Prostate gland (tissue), 2 donors: Measurements from ENCODE around the gene NR0B1. TPM values are rescaled to one million over a fixed set of nuclear protein-coding genes. Genes with fewer than 3 reads are reported as not detected.

Source experiments
- DNase-seq: peaks from one replicate; pipeline ENCODE4 v3.0.0-alpha.2; 2019; ENCODE audit warnings: low spot score
- H3K27ac ChIP-seq, 2 donors: fragments of 200-600 bp; sonication (generic); 2 replicates each; pipeline ENCODE4 v1.5.1; 2017 to 2019
- H3K27me3 ChIP-seq: fragments of 200-600 bp; sonication (generic); replicated peaks from 2 replicates; pipeline ENCODE4 v1.5.1; 2019; ENCODE audit not compliant: insufficient read depth
- H3K36me3 ChIP-seq, 2 donors: fragments of 200-600 bp; sonication (generic); 1 replicate in 1 of 2; 2 replicates in 1 of 2; pipeline versions ENCODE4 v1.5.1 to v1.8.1; 2017 to 2019
- H3K4me1 ChIP-seq: fragments of 200-600 bp; sonication (generic); replicated peaks from 2 replicates; pipeline ENCODE4 v1.5.1; 2019
- H3K4me3 ChIP-seq, 2 donors: fragments of 200-600 bp; sonication (generic); 2 replicates each; pipeline ENCODE4 v1.5.1; 2017 to 2019
- H3K9me3 ChIP-seq: fragments of 200-600 bp; sonication (generic); 2 replicates; pipeline ENCODE4 v1.5.1; 2017
- POLR2A ChIP-seq: fragments of 450-650 bp; IDR thresholded peaks from one replicate; pipeline ENCODE4 v1.6.1; 2016; ENCODE audit warnings: antibody characterized with exemption, mild to moderate bottlenecking
- POLR2AphosphoS5 ChIP-seq: sonication (generic); formaldehyde crosslinking; IDR thresholded peaks from one replicate; pipeline ENCODE4 v1.6.1; 2017; ENCODE audit warnings: antibody characterized with exemption
- WGBS: methylation state at CpG from one replicate; pipeline ENCODE4 v1.1.5; 2018; 5-methylcytosine and 5-hydroxymethylcytosine counted together
- intact Hi-C: fragments of 100-400 bp; cut with DNase I; formaldehyde crosslinking; loops from one replicate; pipeline ENCODE4 v1.14.2; 2022
- total RNA-seq, 2 donors: library from RNA; depleted of rRNA; stranded (reverse); fragments of >200 nt; gene quantifications; one replicate each; pipeline ENCODE4 v1.1.0, GENCODE V29; 2016
- TF ChIP-seq, protein P1 (sequence below), 4 experiments: fragments of 200-600 bp in 2 of 4; fragments of 450-650 bp in 2 of 4; sonication (generic) in 2 of 4; IDR thresholded peaks; 1 replicate in 3 of 4; 2 replicates in 1 of 4; pipeline ENCODE4 v1.5.1; 2016 to 2019; ENCODE audit warnings: antibody characterized with exemption in 4 of 4, mild to moderate bottlenecking in 2 of 4, moderate library complexity in 2 of 4

The NR0B1 gene, protein sequence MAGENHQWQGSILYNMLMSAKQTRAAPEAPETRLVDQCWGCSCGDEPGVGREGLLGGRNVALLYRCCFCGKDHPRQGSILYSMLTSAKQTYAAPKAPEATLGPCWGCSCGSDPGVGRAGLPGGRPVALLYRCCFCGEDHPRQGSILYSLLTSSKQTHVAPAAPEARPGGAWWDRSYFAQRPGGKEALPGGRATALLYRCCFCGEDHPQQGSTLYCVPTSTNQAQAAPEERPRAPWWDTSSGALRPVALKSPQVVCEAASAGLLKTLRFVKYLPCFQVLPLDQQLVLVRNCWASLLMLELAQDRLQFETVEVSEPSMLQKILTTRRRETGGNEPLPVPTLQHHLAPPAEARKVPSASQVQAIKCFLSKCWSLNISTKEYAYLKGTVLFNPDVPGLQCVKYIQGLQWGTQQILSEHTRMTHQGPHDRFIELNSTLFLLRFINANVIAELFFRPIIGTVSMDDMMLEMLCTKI
- total RNA-seq, result 10 to 100 TPM in 1 of 2 donors, not detected in 1; 38.5 TPM

DNA sequence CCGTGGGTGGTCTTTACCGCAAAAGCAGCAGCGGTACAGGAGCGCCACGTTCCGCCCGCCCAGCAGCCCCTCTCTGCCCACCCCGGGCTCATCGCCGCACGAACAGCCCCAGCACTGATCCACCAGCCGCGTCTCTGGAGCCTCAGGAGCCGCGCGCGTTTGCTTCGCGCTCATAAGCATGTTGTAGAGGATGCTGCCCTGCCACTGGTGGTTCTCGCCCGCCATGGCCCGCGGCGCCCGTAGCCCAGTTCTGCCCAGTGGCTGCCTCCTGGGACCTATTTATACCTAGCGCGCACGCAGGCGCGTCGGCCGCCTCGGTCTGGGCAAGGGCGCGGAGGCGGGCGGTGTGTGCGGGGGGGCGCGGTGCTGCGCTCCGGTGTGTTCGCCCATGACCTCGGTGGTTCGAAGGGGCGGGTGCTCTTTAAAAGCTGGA lies at the start of gene NR0B1:
Gene NR0B1 (minus strand): TSS at position 252 of the 433 bp plus-strand sequence. CDS start 27 bp downstream, at position 225.
- Histone ChIP-seq H3K4me3 (no peak within 1 kb of the TSS), H3K27ac (no peak within 1 kb of the TSS), H3K4me1 (no peaks in the 10 kb centered on the region), H3K36me3 (no peaks in the 10 kb centered on the region), H3K9me3 (no peaks in the 10 kb centered on the region), H3K27me3 (no peaks in the 10 kb centered on the region)
- DNase-seq, result no peak
- TF ChIP-seq POLR2AphosphoS5, result no peak
- TF ChIP-seq POLR2A, result no peak
- TF ChIP-seq, protein P1, sequence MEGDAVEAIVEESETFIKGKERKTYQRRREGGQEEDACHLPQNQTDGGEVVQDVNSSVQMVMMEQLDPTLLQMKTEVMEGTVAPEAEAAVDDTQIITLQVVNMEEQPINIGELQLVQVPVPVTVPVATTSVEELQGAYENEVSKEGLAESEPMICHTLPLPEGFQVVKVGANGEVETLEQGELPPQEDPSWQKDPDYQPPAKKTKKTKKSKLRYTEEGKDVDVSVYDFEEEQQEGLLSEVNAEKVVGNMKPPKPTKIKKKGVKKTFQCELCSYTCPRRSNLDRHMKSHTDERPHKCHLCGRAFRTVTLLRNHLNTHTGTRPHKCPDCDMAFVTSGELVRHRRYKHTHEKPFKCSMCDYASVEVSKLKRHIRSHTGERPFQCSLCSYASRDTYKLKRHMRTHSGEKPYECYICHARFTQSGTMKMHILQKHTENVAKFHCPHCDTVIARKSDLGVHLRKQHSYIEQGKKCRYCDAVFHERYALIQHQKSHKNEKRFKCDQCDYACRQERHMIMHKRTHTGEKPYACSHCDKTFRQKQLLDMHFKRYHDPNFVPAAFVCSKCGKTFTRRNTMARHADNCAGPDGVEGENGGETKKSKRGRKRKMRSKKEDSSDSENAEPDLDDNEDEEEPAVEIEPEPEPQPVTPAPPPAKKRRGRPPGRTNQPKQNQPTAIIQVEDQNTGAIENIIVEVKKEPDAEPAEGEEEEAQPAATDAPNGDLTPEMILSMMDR (IDR thresholded peaks at IDR 0.05), result no peak
- under 1% methylated on average over 22 of the region's 46 CpGs for WGBS
- intact Hi-C loops, result no loop called here

- intact Hi-C loops, result no loop called here
- no peaks in the 10 kb centered on the region for H3K36me3 ChIP-seq
- H3K9me3 ChIP-seq, result no peaks in the 10 kb centered on the region
- TF ChIP-seq, protein P1 (IDR thresholded peaks at IDR 0.05), result no peak
- TF ChIP-seq POLR2AphosphoS5, result no peak
- TF ChIP-seq POLR2A, result no peak
- no peaks in the 10 kb centered on the region for H3K27me3 ChIP-seq
- DNase-seq, result no peak
- H3K4me3 ChIP-seq, result no peak overlapping the region
- no peak overlapping the region for H3K27ac ChIP-seq
- no peaks in the 10 kb centered on the region for H3K4me1 ChIP-seq
Observed at GRCh38 chrX:30349946-30350345, 40.8 kb upstream of the NR0B1 start.

DNA sequence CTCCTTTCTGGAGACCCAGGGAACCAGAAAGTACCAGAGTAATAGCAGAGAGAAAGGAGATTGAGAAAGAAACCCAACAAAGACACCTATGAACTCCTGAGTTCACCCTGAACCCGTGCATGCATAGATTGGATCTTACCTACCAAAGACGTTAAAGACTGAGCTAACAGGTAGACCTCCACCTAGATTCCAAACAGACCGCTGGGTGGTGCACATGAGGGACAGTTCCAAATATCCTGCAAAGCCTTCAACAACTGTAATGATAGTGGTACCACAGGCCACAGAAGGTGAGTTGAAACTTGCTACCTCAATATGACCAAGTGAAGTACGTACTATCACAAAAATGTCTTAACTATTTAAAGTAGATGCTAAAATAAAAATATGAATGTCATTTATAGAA lies 34.0 kb upstream of the NR0B1 start:
- WGBS, result 67% methylated on average over 3 of the region's 4 CpGs
- DNase-seq, result no peak
- no peaks in the 10 kb centered on the region for H3K4me1 ChIP-seq
- H3K27me3 ChIP-seq, result no peaks in the 10 kb centered on the region
- H3K36me3 ChIP-seq, result no peaks in the 10 kb centered on the region
- TF ChIP-seq, protein P1 (IDR thresholded peaks at IDR 0.05), result no peak
- TF ChIP-seq POLR2AphosphoS5, result no peak
- TF ChIP-seq POLR2A, result no peak
- no peaks in the 10 kb centered on the region for H3K9me3 ChIP-seq
- no peak overlapping the region for H3K4me3 ChIP-seq
- no peak overlapping the region for H3K27ac ChIP-seq
- intact Hi-C loops, result no loop called here

DNA sequence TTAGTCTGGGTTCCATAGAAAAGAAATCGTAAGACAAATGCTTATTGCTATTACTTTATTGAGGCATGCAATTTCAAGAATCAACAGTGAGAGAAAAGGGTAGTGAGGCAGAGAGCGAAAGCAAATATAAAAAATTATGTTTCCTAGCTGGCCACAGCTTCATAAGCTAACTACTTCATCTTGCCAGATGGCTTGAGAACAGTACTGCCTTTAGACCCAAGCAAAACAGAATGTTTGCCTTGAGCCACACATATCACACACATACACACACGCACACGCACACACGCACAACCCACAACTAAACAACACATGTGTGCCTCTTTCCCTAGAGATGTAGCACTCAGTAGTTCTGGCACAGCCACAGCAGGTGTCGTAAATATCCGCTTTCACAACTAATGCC lies 31.6 kb upstream of the NR0B1 start:
- TF ChIP-seq POLR2A, result no peak
- TF ChIP-seq POLR2AphosphoS5, result no peak
- TF ChIP-seq, protein P1 (IDR thresholded peaks at IDR 0.05), result no peak
- H3K4me1 ChIP-seq, result no peaks in the 10 kb centered on the region
- H3K36me3 ChIP-seq, result no peaks in the 10 kb centered on the region
- intact Hi-C loops, result no loop called here
- no peaks in the 10 kb centered on the region for H3K27me3 ChIP-seq
- no peak overlapping the region for H3K4me3 ChIP-seq
- DNase-seq, result no peak
- no peaks in the 10 kb centered on the region for H3K9me3 ChIP-seq
- WGBS, result 85% methylated on average over 7 of the region's 7 CpGs
- H3K27ac ChIP-seq, result no peak overlapping the region

DNA sequence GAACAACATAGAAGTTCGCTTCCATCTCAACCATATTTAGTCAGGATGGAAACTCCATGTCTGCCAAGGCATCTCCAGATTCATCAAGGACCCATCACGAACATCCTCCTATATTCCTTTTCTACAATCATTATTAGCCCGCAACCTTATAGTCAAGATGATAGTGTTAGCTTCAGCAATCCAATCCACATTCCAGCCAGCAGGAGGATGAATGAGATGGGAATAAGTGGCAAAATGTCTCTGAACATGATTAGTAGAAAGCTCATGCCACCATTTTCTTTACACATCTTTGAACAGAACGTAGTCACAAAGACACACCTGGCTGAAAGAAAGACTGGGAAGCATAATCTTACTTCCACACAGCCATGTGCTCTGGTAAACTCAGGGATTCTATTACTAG lies 18.6 kb upstream of the NR0B1 start:
- Histone ChIP-seq H3K27me3 (no peaks in the 10 kb centered on the region), H3K4me1 (no peaks in the 10 kb centered on the region), H3K9me3 (no peaks in the 10 kb centered on the region), H3K27ac (no peak overlapping the region), H3K4me3 (no peak overlapping the region), H3K36me3 (no peaks in the 10 kb centered on the region)
- WGBS, result 94% methylated on average over 4 of the region's 4 CpGs
- intact Hi-C loops, result no loop called here
- no peak for DNase-seq
- TF ChIP-seq POLR2AphosphoS5 (no peak), POLR2A (no peak)
- TF ChIP-seq, protein P1 (IDR thresholded peaks at IDR 0.05), result no peak
